DND-41 (cell line): ENCODE measurements around the gene ATOX1.

Source experiments
- CTCF ChIP-seq: IDR thresholded peaks from 2 replicates; pipeline ENCODE4 v1.5.1; 2012; ENCODE audit warnings: borderline replicate concordance, low read length, moderate library complexity, mild to moderate bottlenecking; ENCODE audit not compliant: poor library complexity, severe bottlenecking; ENCODE audit errors: extremely low read depth
- EZH2 ChIP-seq: IDR thresholded peaks from 3 replicates; pipeline ENCODE4 v1.6.1; 2012; ENCODE audit warnings: borderline replicate concordance, low read depth, mild to moderate bottlenecking, moderate library complexity, low read length, inconsistent platforms; ENCODE audit not compliant: severe bottlenecking

GRCh38 chr5:151694035-151694485, 64.4 kb downstream of the ATOX1 start:
- TF ChIP-seq CTCF (no peak), EZH2 (no peak)
